B cell (primary cell): ENCODE results near the gene C10orf143. TPM values are rescaled to one million over a fixed set of nuclear protein-coding genes. Genes with fewer than 3 reads are reported as not detected.

ENCODE experiments used
- ATAC-seq: fragments of 200-7000 bp; cut with Tn5 transposase; one replicate; pipeline ENCODE4 v1.10.0; 2021; ENCODE audit warnings: low read depth, mild to moderate bottlenecking, moderate number of reproducible peaks, moderate library complexity
- CTCF ChIA-PET: fragments of 350-600 bp; sonication (Branson Sonifier 250); formaldehyde crosslinking; loops from one replicate; lab custom pipeline; 2021; ENCODE audit warnings: antibody characterized with exemption, inconsistent platforms; lab: Charles Lee
- POLR2A ChIA-PET: fragments of 350-600 bp; sonication (Branson Sonifier 250); formaldehyde crosslinking; loops from one replicate; lab custom pipeline; 2021; ENCODE audit warnings: antibody characterized with exemption; lab: Charles Lee
- DNase-seq: peaks from one replicate; pipeline ENCODE4 v3.0.0; 2013
- H2AFZ ChIP-seq: 2 replicates; pipeline ENCODE4 v1.6.1; 2012; ENCODE audit warnings: mild to moderate bottlenecking, low read depth, low read length; ENCODE audit not compliant: insufficient read depth, poor library complexity, severe bottlenecking
- H3K27ac ChIP-seq, 2 donors: 1 replicate in 1 of 2; 2 replicates in 1 of 2; pipeline ENCODE4 v1.5.1; 2012 to 2013; ENCODE audit warnings: low read length in 2 of 2, mild to moderate bottlenecking in 2 of 2, moderate library complexity in 1 of 2
- H3K27me3 ChIP-seq, 4 experiments: fragments of 200-600 bp in 1 of 4; sonication (generic) in 1 of 4; replicated peaks in 1 of 4; 1 replicate in 2 of 4; 2 replicates in 2 of 4; pipeline versions ENCODE4 v1.6.1 to v1.7.0; 2013 to 2016; ENCODE audit warnings: low read length in 3 of 4, mild to moderate bottlenecking in 2 of 4, mixed read lengths in 1 of 4, moderate library complexity in 1 of 4; ENCODE audit not compliant: insufficient read depth in 4 of 4, control insufficient read depth in 3 of 4; ENCODE audit errors: control extremely low read depth in 1 of 4
- H3K36me3 ChIP-seq, 2 experiments: replicated peaks in 1 of 2; 1 replicate in 1 of 2; 2 replicates in 1 of 2; pipeline versions ENCODE4 v1.6.1 to v1.7.1; 2013; ENCODE audit warnings: low read length in 1 of 2; ENCODE audit not compliant: insufficient read depth in 2 of 2, control insufficient read depth in 1 of 2; ENCODE audit errors: control extremely low read depth in 1 of 2, extremely low read depth in 1 of 2
- H3K4me1 ChIP-seq, 2 donors: fragments of 200-600 bp in 1 of 2; sonication (generic) in 1 of 2; 1 replicate in 1 of 2; 2 replicates in 1 of 2; pipeline versions ENCODE4 v1.5.1 to v1.6.1; 2013 to 2017; ENCODE audit warnings: low read length in 2 of 2; ENCODE audit not compliant: control insufficient read depth in 2 of 2, insufficient read depth in 2 of 2
- H3K4me2 ChIP-seq: replicated peaks from 2 replicates; pipeline ENCODE3; 2012; ENCODE audit warnings: mild to moderate bottlenecking, low read depth, low read length; ENCODE audit not compliant: poor library complexity, severe bottlenecking
- H3K4me3 ChIP-seq, 5 experiments: fragments of 200-600 bp in 1 of 5; sonication (generic) in 1 of 5; 1 replicate in 3 of 5; 2 replicates in 2 of 5; pipeline versions ENCODE4 v1.5.1 to v1.7.0; 2011 to 2016; ENCODE audit warnings: low read length in 4 of 5, mild to moderate bottlenecking in 4 of 5, low read depth in 2 of 5, control low read depth in 1 of 5, moderate library complexity in 1 of 5; ENCODE audit not compliant: insufficient read depth in 1 of 5; ENCODE audit errors: control extremely low read depth in 1 of 5, extremely low read depth in 1 of 5
- H3K79me2 ChIP-seq: fragments of 200-600 bp; sonication (generic); one replicate; pipeline ENCODE4 v1.6.0; 2016; ENCODE audit warnings: low read length; ENCODE audit not compliant: control insufficient read depth, insufficient read depth
- H3K9ac ChIP-seq: fragments of 200-600 bp; sonication (generic); 2 replicates; pipeline ENCODE4 v1.6.1; 2017; ENCODE audit warnings: mild to moderate bottlenecking, low read length, moderate library complexity
- H3K9me3 ChIP-seq, 3 donors: one replicate each; pipeline versions ENCODE4 v1.6.1 to v1.7.1; 2013; ENCODE audit warnings: low read length in 2 of 3; ENCODE audit not compliant: control insufficient read depth in 2 of 3, insufficient read depth in 1 of 3; ENCODE audit errors: control extremely low read depth in 1 of 3
- H4K20me1 ChIP-seq: 2 replicates; pipeline ENCODE4 v1.6.0; 2012; ENCODE audit warnings: mild to moderate bottlenecking, low read length; ENCODE audit not compliant: insufficient read depth, control insufficient read depth, poor library complexity, severe bottlenecking
- H3K27ac Mint-ChIP-seq: one replicate; pipeline ENCODE4 v1.8.0; 2021; ENCODE audit warnings: mixed read lengths
- H3K27me3 Mint-ChIP-seq: one replicate; pipeline ENCODE4 v1.8.0; 2021; ENCODE audit warnings: mixed read lengths
- H3K4me1 Mint-ChIP-seq: one replicate; pipeline ENCODE4 v1.8.0; 2021; ENCODE audit warnings: mixed read lengths
- H3K4me3 Mint-ChIP-seq: one replicate; pipeline ENCODE4 v1.8.0; 2021; ENCODE audit warnings: mixed read lengths
- H3K9me3 Mint-ChIP-seq: one replicate; pipeline ENCODE4 v1.8.0; 2022; ENCODE audit warnings: mixed read lengths; ENCODE audit not compliant: insufficient read depth
- EZH2 ChIP-seq: IDR thresholded peaks from 2 replicates; pipeline ENCODE4 v1.6.1; 2012; ENCODE audit warnings: borderline replicate concordance, low read depth, mild to moderate bottlenecking, moderate library complexity, low read length; ENCODE audit not compliant: insufficient read depth, poor library complexity, severe bottlenecking
- WGBS: methylation state at CpG from one replicate; pipeline ENCODE4 v1.1.5; 2013; ENCODE audit warnings: missing lambda C conversion rate; ENCODE audit not compliant: insufficient coverage; 5-methylcytosine and 5-hydroxymethylcytosine counted together
- intact Hi-C: fragments of 100-400 bp; cut with micrococcal nuclease; formaldehyde crosslinking; loops from one replicate; pipeline ENCODE4 v1.10.0; 2022
- polyA plus RNA-seq: library from polyadenylated mRNA; depleted of rRNA; stranded (reverse); fragments of >200 nt; gene quantifications from 2 replicates; pipeline ENCODE4 v1.2.3, GENCODE V29; 2012
- total RNA-seq, 2 donors: library from RNA; stranded (reverse); fragments of 120-200 nt in 1 of 2; gene quantifications; 1 replicate in 1 of 2; 2 replicates in 1 of 2; pipeline versions ENCODE4 v1.2.3 to v1.2.4, GENCODE V29; 2013 to 2022
- TF ChIP-seq, protein P1 (sequence below): fragments of 200-600 bp; IDR thresholded peaks from one replicate; pipeline ENCODE4 v1.8.0; 2022; ENCODE audit warnings: antibody characterized with exemption, mild to moderate bottlenecking

Gene C10orf143
- total and polyA plus RNA-seq, 2 donors (not counting 1 experiment from before 2014, with no cell fraction given), result 9.1 to 12.8 TPM

GRCh38 chr10:130054021-130054420 is 56.6 kb downstream of the C10orf143 start:
- TF ChIP-seq, protein P1, sequence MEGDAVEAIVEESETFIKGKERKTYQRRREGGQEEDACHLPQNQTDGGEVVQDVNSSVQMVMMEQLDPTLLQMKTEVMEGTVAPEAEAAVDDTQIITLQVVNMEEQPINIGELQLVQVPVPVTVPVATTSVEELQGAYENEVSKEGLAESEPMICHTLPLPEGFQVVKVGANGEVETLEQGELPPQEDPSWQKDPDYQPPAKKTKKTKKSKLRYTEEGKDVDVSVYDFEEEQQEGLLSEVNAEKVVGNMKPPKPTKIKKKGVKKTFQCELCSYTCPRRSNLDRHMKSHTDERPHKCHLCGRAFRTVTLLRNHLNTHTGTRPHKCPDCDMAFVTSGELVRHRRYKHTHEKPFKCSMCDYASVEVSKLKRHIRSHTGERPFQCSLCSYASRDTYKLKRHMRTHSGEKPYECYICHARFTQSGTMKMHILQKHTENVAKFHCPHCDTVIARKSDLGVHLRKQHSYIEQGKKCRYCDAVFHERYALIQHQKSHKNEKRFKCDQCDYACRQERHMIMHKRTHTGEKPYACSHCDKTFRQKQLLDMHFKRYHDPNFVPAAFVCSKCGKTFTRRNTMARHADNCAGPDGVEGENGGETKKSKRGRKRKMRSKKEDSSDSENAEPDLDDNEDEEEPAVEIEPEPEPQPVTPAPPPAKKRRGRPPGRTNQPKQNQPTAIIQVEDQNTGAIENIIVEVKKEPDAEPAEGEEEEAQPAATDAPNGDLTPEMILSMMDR, result no peak
- TF ChIP-seq EZH2, result no peak
- WGBS, result 94% methylated on average over 3 of the region's 3 CpGs
- Histone ChIP-seq H3K9me3 (peaks cover 0 to 19% (median 0%) of the 10 kb centered on the region in 3 donors), H3K27me3 (no peaks in the 10 kb centered on the region), H4K20me1 (no peaks in the 10 kb centered on the region), H3K4me2 (no peak overlapping the region), H3K4me3 (no peak overlapping the region), H3K9ac (no peak overlapping the region), H2AFZ (no peak overlapping the region), H3K79me2 (no peaks in the 10 kb centered on the region), H3K4me1 (no peaks in the 10 kb centered on the region), H3K27ac (no peak overlapping the region), H3K36me3 (no peaks in the 10 kb centered on the region)
- Mint-ChIP-seq H3K9me3 (peaks cover 3% of the 10 kb centered on the region), H3K4me1 (no peaks in the 10 kb centered on the region), H3K27me3 (peaks cover 6% of the 10 kb centered on the region), H3K4me3 (no peak overlapping the region), H3K27ac (no peak overlapping the region)
- intact Hi-C loops, result no loop called here
- CTCF ChIA-PET, result no interaction called here
- ATAC-seq (no peak), DNase-seq (no peak)
- POLR2A ChIA-PET, result no interaction called here

- Histone ChIP-seq H3K4me1 (no peaks in the 10 kb centered on the region), H3K79me2 (no peaks in the 10 kb centered on the region), H3K36me3 (no peaks in the 10 kb centered on the region), H4K20me1 (no peaks in the 10 kb centered on the region), H3K9me3 (peaks cover 0 to 19% (median 0%) of the 10 kb centered on the region in 3 donors), H3K27me3 (no peaks in the 10 kb centered on the region), H3K9ac (no peak overlapping the region), H3K27ac (no peak overlapping the region), H3K4me2 (no peak overlapping the region), H2AFZ (no peak overlapping the region), H3K4me3 (no peak overlapping the region)
- peaks cover 6% of the 10 kb centered on the region for H3K27me3 Mint-ChIP-seq
- POLR2A ChIA-PET, result no interaction called here
- no peak for DNase-seq
- no peak overlapping the region for H3K4me3 Mint-ChIP-seq
- WGBS, result 91% methylated on average over 11 of the region's 11 CpGs
- no peak overlapping the region for H3K27ac Mint-ChIP-seq
- no peak for TF ChIP-seq EZH2
- TF ChIP-seq, protein P1, result no peak
- H3K9me3 Mint-ChIP-seq, result peaks cover 3% of the 10 kb centered on the region
- no peak for ATAC-seq
- intact Hi-C loops, result no loop called here
- CTCF ChIA-PET, result no interaction called here
- no peaks in the 10 kb centered on the region for H3K4me1 Mint-ChIP-seq
These were observed 57.1 kb downstream of the C10orf143 start for GRCh38 chr10:130053561-130053960.
